ENCODE measurements around the gene ADD2. TPM values are rescaled to one million over a fixed set of nuclear protein-coding genes. Genes with fewer than 3 reads are reported as not detected.

ADD2 gene
- total RNA-seq, 6 experiments from 2014 or later: not detected

DNA sequence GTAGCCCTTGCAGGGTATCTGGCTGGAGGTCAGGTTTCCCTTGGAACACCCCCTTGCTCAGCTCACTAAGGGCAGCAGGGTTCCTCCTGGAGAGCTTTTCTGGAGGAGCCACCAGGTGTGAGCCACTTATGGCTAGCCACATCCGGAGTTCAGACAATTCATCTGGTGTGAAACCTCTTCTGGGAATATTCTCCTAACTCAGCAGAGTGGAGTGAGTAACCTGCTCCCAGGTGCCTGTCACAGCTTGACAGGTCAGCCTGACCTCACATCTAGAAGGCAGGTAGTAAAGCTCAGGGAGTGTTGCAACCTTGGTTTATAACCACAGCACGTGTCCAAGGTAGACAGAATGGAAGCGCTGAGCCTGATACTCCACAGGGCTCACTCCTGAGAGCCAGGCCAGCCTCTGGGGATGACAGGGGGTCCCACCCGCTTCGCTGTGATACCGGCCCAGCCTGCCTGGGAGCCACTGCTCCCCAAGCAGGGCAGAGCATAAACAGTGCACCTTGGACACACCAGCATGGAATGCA lies 151.8 kb downstream of the ADD2 start:
- TF ChIP-seq, protein P1, sequence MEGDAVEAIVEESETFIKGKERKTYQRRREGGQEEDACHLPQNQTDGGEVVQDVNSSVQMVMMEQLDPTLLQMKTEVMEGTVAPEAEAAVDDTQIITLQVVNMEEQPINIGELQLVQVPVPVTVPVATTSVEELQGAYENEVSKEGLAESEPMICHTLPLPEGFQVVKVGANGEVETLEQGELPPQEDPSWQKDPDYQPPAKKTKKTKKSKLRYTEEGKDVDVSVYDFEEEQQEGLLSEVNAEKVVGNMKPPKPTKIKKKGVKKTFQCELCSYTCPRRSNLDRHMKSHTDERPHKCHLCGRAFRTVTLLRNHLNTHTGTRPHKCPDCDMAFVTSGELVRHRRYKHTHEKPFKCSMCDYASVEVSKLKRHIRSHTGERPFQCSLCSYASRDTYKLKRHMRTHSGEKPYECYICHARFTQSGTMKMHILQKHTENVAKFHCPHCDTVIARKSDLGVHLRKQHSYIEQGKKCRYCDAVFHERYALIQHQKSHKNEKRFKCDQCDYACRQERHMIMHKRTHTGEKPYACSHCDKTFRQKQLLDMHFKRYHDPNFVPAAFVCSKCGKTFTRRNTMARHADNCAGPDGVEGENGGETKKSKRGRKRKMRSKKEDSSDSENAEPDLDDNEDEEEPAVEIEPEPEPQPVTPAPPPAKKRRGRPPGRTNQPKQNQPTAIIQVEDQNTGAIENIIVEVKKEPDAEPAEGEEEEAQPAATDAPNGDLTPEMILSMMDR (IDR thresholded peaks at IDR 0.05): no peak
- H3K36me3 Mint-ChIP-seq (ENCODE audit: low read depth): no peaks in the 10 kb centered on the region
- H3K4me3 Mint-ChIP-seq: no peak overlapping the region
- no peak for DNase-seq
- H3K9me3 Mint-ChIP-seq: no peaks in the 10 kb centered on the region
- peaks cover 23% of the 10 kb centered on the region for H3K27me3 Mint-ChIP-seq (ENCODE audit: insufficient read depth)
- H3K27ac Mint-ChIP-seq: no peak overlapping the region
- H3K4me1 Mint-ChIP-seq (ENCODE audit: low read depth): no peaks in the 10 kb centered on the region

DNA sequence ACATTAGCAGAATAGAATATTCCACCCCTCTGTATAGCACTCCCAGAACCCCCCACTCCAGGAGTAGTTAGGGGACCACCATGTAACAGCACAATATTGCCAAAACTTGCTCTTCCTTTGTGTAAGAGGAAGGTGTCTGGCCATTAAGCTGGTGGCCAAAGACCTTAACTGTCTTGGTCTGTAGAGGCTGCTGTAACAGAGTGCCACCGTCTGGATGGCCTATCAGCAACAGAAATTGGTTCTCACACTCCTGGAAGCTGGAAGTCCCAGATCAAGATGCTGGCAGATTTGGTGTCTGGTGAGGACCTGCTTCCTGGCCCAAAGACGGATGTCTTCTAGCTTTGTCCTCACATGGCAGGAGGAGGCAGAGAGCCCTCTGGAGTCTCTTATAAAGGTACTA lies 152.8 kb downstream of the ADD2 start:
- H3K36me3 Mint-ChIP-seq (ENCODE audit: low read depth): no peaks in the 10 kb centered on the region
- no peak overlapping the region for H3K4me3 Mint-ChIP-seq
- no peak for DNase-seq
- H3K4me1 Mint-ChIP-seq (ENCODE audit: low read depth): no peaks in the 10 kb centered on the region
- H3K9me3 Mint-ChIP-seq: no peaks in the 10 kb centered on the region
- no peak overlapping the region for H3K27ac Mint-ChIP-seq
- peaks cover 18% of the 10 kb centered on the region for H3K27me3 Mint-ChIP-seq (ENCODE audit: insufficient read depth)
- TF ChIP-seq, protein P1 (IDR thresholded peaks at IDR 0.05): no peak

DNA sequence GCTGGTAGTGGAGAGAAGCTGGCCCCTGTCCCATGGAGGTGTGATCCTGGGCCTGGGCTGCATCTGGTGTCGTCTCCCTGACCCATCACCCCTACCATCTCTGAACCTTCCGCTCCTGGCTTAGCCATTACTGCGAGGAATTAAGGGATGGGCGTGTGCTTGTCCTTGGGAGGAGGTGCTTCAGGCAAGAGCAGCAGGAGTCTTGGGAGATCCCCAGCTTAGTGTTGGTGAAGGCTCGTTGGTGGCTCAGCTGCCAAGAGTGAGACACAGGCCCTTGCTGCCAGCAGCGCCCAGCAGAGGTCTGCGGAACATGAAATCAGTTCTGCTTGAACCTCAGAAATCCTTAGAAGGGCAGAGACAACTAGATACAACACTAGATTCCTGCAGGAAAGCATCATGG lies 154.5 kb downstream of the ADD2 start:
- Mint-ChIP-seq H3K27me3 (ENCODE audit: insufficient read depth) (peaks cover 15% of the 10 kb centered on the region), H3K4me1 (ENCODE audit: low read depth) (no peaks in the 10 kb centered on the region), H3K9me3 (no peaks in the 10 kb centered on the region), H3K36me3 (ENCODE audit: low read depth) (no peaks in the 10 kb centered on the region), H3K27ac (no peak overlapping the region), H3K4me3 (no peak overlapping the region)
- no peak for DNase-seq
- TF ChIP-seq, protein P1 (IDR thresholded peaks at IDR 0.05): no peak

DNA sequence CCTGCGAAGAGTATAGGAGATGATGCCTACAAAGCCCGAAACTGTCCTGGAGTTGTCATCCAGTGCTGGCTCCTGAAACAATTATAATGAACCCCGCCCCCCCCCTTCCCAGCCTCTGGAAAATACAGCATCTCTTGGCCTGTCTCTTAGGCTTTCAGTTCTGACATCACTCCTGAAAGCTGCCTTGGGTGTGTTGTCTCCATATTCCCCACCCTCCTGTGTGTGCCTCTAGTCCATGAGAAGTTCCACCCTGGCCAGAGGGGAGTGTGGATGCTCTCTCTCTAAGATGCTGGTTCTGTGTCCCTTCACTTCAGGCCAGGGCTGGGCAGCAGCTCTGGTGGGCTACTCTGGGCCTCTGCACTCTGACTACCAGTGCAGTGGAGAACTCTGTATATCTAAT lies 155.4 kb downstream of the ADD2 start:
- Mint-ChIP-seq H3K4me1 (ENCODE audit: low read depth) (no peaks in the 10 kb centered on the region), H3K36me3 (ENCODE audit: low read depth) (no peaks in the 10 kb centered on the region), H3K4me3 (no peak overlapping the region), H3K9me3 (no peaks in the 10 kb centered on the region), H3K27me3 (ENCODE audit: insufficient read depth) (peaks cover 14% of the 10 kb centered on the region), H3K27ac (no peak overlapping the region)
- TF ChIP-seq, protein P1 (IDR thresholded peaks at IDR 0.05): no peak
- DNase-seq: no peak

DNA sequence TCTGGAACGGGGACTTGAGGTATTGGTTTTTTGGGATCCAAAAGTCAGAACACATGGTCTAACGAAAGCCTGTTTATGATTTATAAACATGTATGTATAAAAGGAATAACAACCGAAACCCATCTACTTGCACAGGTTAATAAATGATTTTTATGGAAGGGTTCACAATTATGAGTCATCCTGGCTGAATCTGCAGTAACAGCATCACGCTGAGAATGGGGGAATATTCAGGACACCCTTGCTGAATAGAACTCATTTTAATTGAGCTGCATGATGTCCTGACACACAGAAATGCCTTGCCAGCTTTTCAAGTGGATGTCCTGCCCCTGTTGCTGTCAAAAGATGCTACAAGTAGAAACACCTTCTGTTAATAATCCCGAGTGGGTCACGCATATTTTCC lies 159.6 kb downstream of the ADD2 start:
- no peak overlapping the region for H3K27ac Mint-ChIP-seq

More for the DNA sequence above, 159.6 kb downstream of the ADD2 start:
- no peaks in the 10 kb centered on the region for H3K36me3 Mint-ChIP-seq (ENCODE audit: low read depth)
- no peak for DNase-seq
- H3K27me3 Mint-ChIP-seq (ENCODE audit: insufficient read depth): peaks cover 23% of the 10 kb centered on the region
- H3K9me3 Mint-ChIP-seq: no peaks in the 10 kb centered on the region
- H3K4me1 Mint-ChIP-seq (ENCODE audit: low read depth): no peaks in the 10 kb centered on the region
- TF ChIP-seq, protein P1 (IDR thresholded peaks at IDR 0.05): no peak
- no peak overlapping the region for H3K4me3 Mint-ChIP-seq
